Measurements from ENCODE around the gene SHROOM3. TPM values are rescaled to one million over a fixed set of nuclear protein-coding genes. Genes with fewer than 3 reads are reported as not detected.
A peak's percentile ranks its signal among the peaks of the same experiment; 100 is the strongest.

The SHROOM3 gene
- total RNA-seq, 1 experiment from 2014 or later = 8.2 TPM

- DNase-seq (ENCODE audit: low read depth) = no peak
Measured at GRCh38 chr4:76568262-76568661, 133.2 kb downstream of the SHROOM3 start.

- DNase-seq (ENCODE audit: low read depth) = no peak
Measured at GRCh38 chr4:76569225-76569624, 134.2 kb downstream of the SHROOM3 start.

- DNase-seq (ENCODE audit: low read depth) = no peak
Measured at GRCh38 chr4:76569706-76570105, 134.7 kb downstream of the SHROOM3 start.

- peak; percentile 53 for DNase-seq (ENCODE audit: low read depth)
Measured at GRCh38 chr4:76570141-76570973, 135.3 kb downstream of the SHROOM3 start.

- DNase-seq (ENCODE audit: low read depth) = no peak
Measured at GRCh38 chr4:76571274-76571673, 136.2 kb downstream of the SHROOM3 start.

GRCh38 chr4:76572224-76572623 is 137.2 kb downstream of the SHROOM3 start:
- no peak for DNase-seq (ENCODE audit: low read depth)

- DNase-seq (ENCODE audit: low read depth) = no peak
Measured at GRCh38 chr4:76576824-76577223, 141.8 kb downstream of the SHROOM3 start.

- no peak for DNase-seq (ENCODE audit: low read depth)
Measured at GRCh38 chr4:76578002-76578560, 143.1 kb downstream of the SHROOM3 start.

- DNase-seq (ENCODE audit: low read depth) = no peak
Measured at GRCh38 chr4:76579596-76580375, 144.8 kb downstream of the SHROOM3 start.

- DNase-seq (ENCODE audit: low read depth) = no peak
Measured at GRCh38 chr4:76581077-76581962, 146.3 kb downstream of the SHROOM3 start.

GRCh38 chr4:76582074-76582816 is 147.2 kb downstream of the SHROOM3 start:
- no peak for DNase-seq (ENCODE audit: low read depth)

- DNase-seq (ENCODE audit: low read depth) = no peak
Measured at GRCh38 chr4:76582817-76583087, 147.7 kb downstream of the SHROOM3 start.

GRCh38 chr4:76584241-76585152 is 149.5 kb downstream of the SHROOM3 start:
- DNase-seq (ENCODE audit: low read depth) = no peak

- no peak for DNase-seq (ENCODE audit: low read depth)
Measured at GRCh38 chr4:76585272-76585671, 150.2 kb downstream of the SHROOM3 start.

- peak; percentile 64 for DNase-seq (ENCODE audit: low read depth)
Measured at GRCh38 chr4:76585897-76586360, 150.9 kb downstream of the SHROOM3 start.

GRCh38 chr4:76588274-76588673 is 153.2 kb downstream of the SHROOM3 start:
- DNase-seq (ENCODE audit: low read depth) = no peak

- peak; percentile 17 for DNase-seq (ENCODE audit: low read depth)
Measured at GRCh38 chr4:76589402-76589801, 154.4 kb downstream of the SHROOM3 start.

- peak; percentile 83 for DNase-seq (ENCODE audit: low read depth)
Measured at GRCh38 chr4:76589872-76590797, 155.1 kb downstream of the SHROOM3 start.

- DNase-seq (ENCODE audit: low read depth) = no peak
Measured at GRCh38 chr4:76590798-76591281, 155.8 kb downstream of the SHROOM3 start.
